Effector memory CD4-positive, alpha-beta T cell (primary cell): Measurements from ENCODE around the gene CDH13.

Source experiments
- DNase-seq, 3 donors: peaks; one replicate each; pipeline ENCODE4 v3.0.0-alpha.2; 2020
- H3K27ac ChIP-seq: 2 replicates; pipeline ENCODE4 v1.7.0; 2013; ENCODE audit warnings: mild to moderate bottlenecking, low read length, moderate library complexity; ENCODE audit not compliant: insufficient read depth, poor library complexity, severe bottlenecking
- H3K27me3 ChIP-seq: replicated peaks from 2 replicates; pipeline ENCODE4 v1.7.0; 2013; ENCODE audit warnings: mild to moderate bottlenecking, low read length; ENCODE audit not compliant: insufficient read depth, control insufficient read depth, poor library complexity, severe bottlenecking
- H3K36me3 ChIP-seq: 2 replicates; pipeline ENCODE4 v1.7.0; 2013; ENCODE audit warnings: mild to moderate bottlenecking, low read length, moderate library complexity; ENCODE audit not compliant: control insufficient read depth, insufficient read depth
- H3K4me1 ChIP-seq: 2 replicates; pipeline ENCODE4 v1.7.0; 2013; ENCODE audit warnings: low read length, mild to moderate bottlenecking; ENCODE audit not compliant: control insufficient read depth, insufficient read depth, poor library complexity, severe bottlenecking
- H3K4me3 ChIP-seq: 2 replicates; pipeline ENCODE4 v1.7.0; 2013; ENCODE audit warnings: low read length, low read depth, mild to moderate bottlenecking; ENCODE audit not compliant: insufficient read depth, poor library complexity, severe bottlenecking
- H3K9me3 ChIP-seq: 2 replicates; pipeline ENCODE4 v1.7.0; 2013; ENCODE audit warnings: mild to moderate bottlenecking, low read length, moderate library complexity; ENCODE audit not compliant: control insufficient read depth

Gene CDH13

GRCh38 chr16:83699817-83700216 lies 1073.0 kb downstream of the CDH13 start:
- no peak for DNase-seq
- no peak overlapping the region for H3K4me3 ChIP-seq
- no peak overlapping the region for H3K27ac ChIP-seq
- no peaks in the 10 kb centered on the region for H3K36me3 ChIP-seq
- no peaks in the 10 kb centered on the region for H3K4me1 ChIP-seq
- no peaks in the 10 kb centered on the region for H3K9me3 ChIP-seq
- no peaks in the 10 kb centered on the region for H3K27me3 ChIP-seq

- Histone ChIP-seq H3K27me3 (no peaks in the 10 kb centered on the region), H3K36me3 (no peaks in the 10 kb centered on the region), H3K27ac (no peak overlapping the region), H3K4me3 (no peak overlapping the region), H3K4me1 (no peaks in the 10 kb centered on the region), H3K9me3 (no peaks in the 10 kb centered on the region)
- no peak for DNase-seq
Observed at GRCh38 chr16:83700918-83701317, 1074.1 kb downstream of the CDH13 start.

- DNase-seq = no peak
- Histone ChIP-seq H3K27me3 (no peaks in the 10 kb centered on the region), H3K4me1 (no peaks in the 10 kb centered on the region), H3K36me3 (no peaks in the 10 kb centered on the region), H3K4me3 (no peak overlapping the region), H3K9me3 (no peaks in the 10 kb centered on the region), H3K27ac (no peak overlapping the region)
Observed at GRCh38 chr16:83701494-83701893, 1074.7 kb downstream of the CDH13 start.

- Histone ChIP-seq H3K9me3 (no peaks in the 10 kb centered on the region), H3K27ac (no peak overlapping the region), H3K36me3 (no peaks in the 10 kb centered on the region), H3K4me3 (no peak overlapping the region), H3K4me1 (no peaks in the 10 kb centered on the region), H3K27me3 (no peaks in the 10 kb centered on the region)
- no peak for DNase-seq
Observed at GRCh38 chr16:83704656-83705055, 1077.9 kb downstream of the CDH13 start.

GRCh38 chr16:83705856-83706255 lies 1079.1 kb downstream of the CDH13 start:
- Histone ChIP-seq H3K4me3 (no peak overlapping the region), H3K36me3 (no peaks in the 10 kb centered on the region), H3K27me3 (no peaks in the 10 kb centered on the region), H3K9me3 (no peaks in the 10 kb centered on the region), H3K4me1 (no peaks in the 10 kb centered on the region), H3K27ac (no peak overlapping the region)
- no peak for DNase-seq

GRCh38 chr16:83706394-83706793 lies 1079.6 kb downstream of the CDH13 start:
- no peaks in the 10 kb centered on the region for H3K27me3 ChIP-seq
- no peaks in the 10 kb centered on the region for H3K9me3 ChIP-seq
- H3K36me3 ChIP-seq = no peaks in the 10 kb centered on the region
- DNase-seq = no peak
- H3K4me3 ChIP-seq = no peak overlapping the region
- H3K4me1 ChIP-seq = no peaks in the 10 kb centered on the region
- no peak overlapping the region for H3K27ac ChIP-seq

- H3K27ac ChIP-seq = no peak overlapping the region
- H3K4me3 ChIP-seq = no peak overlapping the region
- no peaks in the 10 kb centered on the region for H3K4me1 ChIP-seq
- no peaks in the 10 kb centered on the region for H3K9me3 ChIP-seq
- DNase-seq = no peak
- H3K27me3 ChIP-seq = no peaks in the 10 kb centered on the region
- no peaks in the 10 kb centered on the region for H3K36me3 ChIP-seq
Observed at GRCh38 chr16:83711069-83711468, 1084.3 kb downstream of the CDH13 start.

- Histone ChIP-seq H3K4me1 (no peaks in the 10 kb centered on the region), H3K9me3 (no peaks in the 10 kb centered on the region), H3K27ac (no peak overlapping the region), H3K4me3 (no peak overlapping the region), H3K36me3 (no peaks in the 10 kb centered on the region), H3K27me3 (no peaks in the 10 kb centered on the region)
- DNase-seq = no peak
Observed at GRCh38 chr16:83713597-83713996, 1086.8 kb downstream of the CDH13 start.

GRCh38 chr16:83714286-83714685 lies 1087.5 kb downstream of the CDH13 start:
- H3K27ac ChIP-seq = no peak overlapping the region
- H3K36me3 ChIP-seq = no peaks in the 10 kb centered on the region
- H3K4me3 ChIP-seq = no peak overlapping the region
- H3K27me3 ChIP-seq = no peaks in the 10 kb centered on the region
- H3K4me1 ChIP-seq = no peaks in the 10 kb centered on the region
- DNase-seq = no peak
- no peaks in the 10 kb centered on the region for H3K9me3 ChIP-seq

GRCh38 chr16:83715217-83715920 lies 1088.6 kb downstream of the CDH13 start:
- no peak overlapping the region for H3K4me3 ChIP-seq
- H3K4me1 ChIP-seq = no peaks in the 10 kb centered on the region
- H3K27me3 ChIP-seq = no peaks in the 10 kb centered on the region
- H3K27ac ChIP-seq = no peak overlapping the region
- DNase-seq = no peak
- H3K36me3 ChIP-seq = no peaks in the 10 kb centered on the region
- no peaks in the 10 kb centered on the region for H3K9me3 ChIP-seq
